K562 (cell line): ENCODE data around the gene OLAH. TPM values are rescaled to one million over a fixed set of nuclear protein-coding genes. Genes with fewer than 3 reads are reported as not detected.

Source experiments
- ATAC-seq: fragments of 200-7000 bp; cut with Tn5 transposase; 3 replicates; pipeline ENCODE4 v1.9.1; 2020; ENCODE audit warnings: moderate library complexity
- BruUV-seq: library from RNA; stranded (reverse); fragments of 400-500 nt; replicated peaks from 2 replicates; lab custom pipeline; 2021; lab: Mats Ljungman, UMichigan
- CTCF ChIA-PET: fragments of 300-600 bp; formaldehyde crosslinking; extraction: SDS; loops from one replicate; lab custom pipeline; 2021; ENCODE audit warnings: low intra/inter-chr PET ratio; lab: Yijun Ruan, JAX
- POLR2A ChIA-PET: fragments of 300-600, 350-650 bp; sonication (Branson Sonifier 250); formaldehyde crosslinking; extraction: SDS; loops from one replicate; lab custom pipeline; 2021; ENCODE audit warnings: antibody characterized with exemption, inconsistent platforms; lab: Yijun Ruan, JAX
- DNase-seq, 4 experiments: peaks; one replicate each; pipeline versions ENCODE4 v3.0.0 to v3.0.0-alpha.2; 2011 to 2018; ENCODE audit warnings: low spot score in 3 of 4, mixed read lengths in 3 of 4; ENCODE audit errors: extremely low read depth in 1 of 4
- FAIRE-seq: peaks from 2 replicates; lab custom pipeline; 2011; peaks lifted over from hg19 to GRCh38; lab: Jason Lieb, UNC
- H2AFZ ChIP-seq: 2 replicates; pipeline ENCODE4 v1.6.0; 2011; ENCODE audit warnings: low read depth, low read length, control low read depth, inconsistent platforms
- H3K27ac ChIP-seq: fragments of 200-600 bp; 3 replicates; pipeline ENCODE4 v1.8.0; 2011; ENCODE audit warnings: low read depth, mild to moderate bottlenecking, control low read depth, inconsistent platforms, low read length, moderate library complexity, mixed read lengths; ENCODE audit errors: extremely low read depth
- H3K27me3 ChIP-seq, 2 experiments: fragments of 300-600 bp in 1 of 2; 2 replicates in 1 of 2; 3 replicates in 1 of 2; pipeline versions ENCODE4 v1.6.0 to v1.8.0; 2011; ENCODE audit warnings: inconsistent platforms in 2 of 2, low read length in 2 of 2, mild to moderate bottlenecking in 1 of 2, mixed read lengths in 1 of 2, moderate library complexity in 1 of 2; ENCODE audit not compliant: control insufficient read depth in 2 of 2, insufficient read depth in 2 of 2
- H3K36me3 ChIP-seq: fragments of 300-600 bp; 3 replicates; pipeline ENCODE4 v1.8.0; 2011; ENCODE audit warnings: mild to moderate bottlenecking, low read length, inconsistent platforms; ENCODE audit not compliant: control insufficient read depth, insufficient read depth
- H3K4me1 ChIP-seq, 2 experiments: fragments of 200-600 bp in 1 of 2; replicated peaks in 1 of 2; 2 replicates in 1 of 2; 3 replicates in 1 of 2; pipeline versions ENCODE4 v1.5.1 to v1.8.0; 2011; ENCODE audit warnings: inconsistent platforms in 2 of 2, low read length in 2 of 2, mild to moderate bottlenecking in 1 of 2, mixed read lengths in 1 of 2, moderate library complexity in 1 of 2; ENCODE audit not compliant: control insufficient read depth in 2 of 2, insufficient read depth in 2 of 2
- H3K4me2 ChIP-seq: 2 replicates; pipeline ENCODE4 v1.6.1; 2011; ENCODE audit warnings: low read length, control low read depth, inconsistent platforms, mixed read lengths; ENCODE audit not compliant: insufficient read depth
- H3K4me3 ChIP-seq: fragments of 200-600 bp; sonication (generic), shearing (Covaris generic); 2 replicates; pipeline ENCODE4 v1.5.1; 2016; ENCODE audit warnings: control low read depth, inconsistent platforms
- H3K79me2 ChIP-seq: fragments of 200-600 bp; 3 replicates; pipeline ENCODE4 v1.8.0; 2011; ENCODE audit warnings: low read length, inconsistent platforms; ENCODE audit not compliant: control insufficient read depth, insufficient read depth
- H3K9ac ChIP-seq, 2 experiments: 2 replicates each; pipeline versions ENCODE4 v1.6.0 to v1.6.1; 2011; ENCODE audit warnings: low read depth in 2 of 2, low read length in 2 of 2, control low read depth in 1 of 2, inconsistent platforms in 1 of 2, mild to moderate bottlenecking in 1 of 2, mixed read lengths in 1 of 2; ENCODE audit not compliant: insufficient read depth in 1 of 2
- H3K9me1 ChIP-seq: one replicate; pipeline ENCODE4 v1.6.0; 2011; ENCODE audit warnings: inconsistent platforms, mild to moderate bottlenecking, low read length, moderate library complexity; ENCODE audit not compliant: control insufficient read depth, insufficient read depth
- H3K9me3 ChIP-seq: replicated peaks from 2 replicates; pipeline ENCODE4 v1.5.1; 2011; ENCODE audit warnings: low read depth, low read length, inconsistent platforms; ENCODE audit not compliant: control insufficient read depth, insufficient read depth
- H4K20me1 ChIP-seq: replicated peaks from 2 replicates; pipeline ENCODE4 v1.6.1; 2011; ENCODE audit warnings: low read length, inconsistent platforms, mixed read lengths; ENCODE audit not compliant: control insufficient read depth, insufficient read depth
- GABPA ChIP-seq: fragments of 200-800 bp; sonication (Bioruptor generic); conservative IDR thresholded peaks from 2 replicates; pipeline ENCODE4 v1.6.1; 2016; ENCODE audit warnings: low read depth, missing genetic modification characterization, missing compliant biosample characterization
- NFIX ChIP-seq: fragments of 250-450 bp; sonication (Bioruptor Pico); IDR thresholded peaks from 2 replicates; pipeline ENCODE4 v1.4.0; 2020; ENCODE audit warnings: low read depth, mild to moderate bottlenecking, moderate library complexity
- TAF9B ChIP-seq: fragments of 450-650 bp; IDR thresholded peaks from 2 replicates; pipeline ENCODE4 v1.6.1; 2018; ENCODE audit warnings: mild to moderate bottlenecking; ENCODE audit not compliant: partially characterized antibody
- TFAM ChIP-seq: fragments of 250-450 bp; sonication (Bioruptor Pico); conservative IDR thresholded peaks from 2 replicates; pipeline ENCODE4 v1.5.0; 2021; ENCODE audit warnings: mild to moderate bottlenecking, moderate library complexity
- ZKSCAN1 ChIP-seq: fragments of 150-350 bp; IDR thresholded peaks from 2 replicates; pipeline ENCODE4 v1.6.1; 2016; ENCODE audit warnings: low read depth, low read length
- WGBS: fragments of 100-300 bp; shearing (Covaris generic); methylation state at CpG from one replicate; pipeline ENCODE4 v1.1.6; 2016; ENCODE audit warnings: low coverage, mixed read lengths; ENCODE audit not compliant: insufficient coverage; ENCODE audit errors: missing lambda C conversion rate; 5-methylcytosine and 5-hydroxymethylcytosine counted together
- in situ Hi-C: fragments of 300-500 bp; cut with MboI; formaldehyde crosslinking; loops from 4 replicates; pipeline ENCODE4 v1.15.0; 2018; ENCODE audit warnings: inconsistent platforms, mixed read lengths
- intact Hi-C: fragments of 100-400 bp; cut with micrococcal nuclease; formaldehyde crosslinking; loops from 2 replicates; pipeline ENCODE4 v1.14.2; 2022
- polyA plus RNA-seq, 8 experiments: library from polyadenylated mRNA; depleted of rRNA in 4 of 8; stranded (reverse) in 5 of 8; unstranded in 3 of 8; fragments of >200 nt; fragmentation: Nextera tagmentation in 2 of 8; fragmentation: Illumina TruSeq in 1 of 8; extraction: Ambion mirVana in 2 of 8; extraction: Trizol in 1 of 8; gene quantifications; 2 replicates each; pipeline versions ENCODE4 v1.2.1 to v1.2.3, GENCODE V29; 2011 to 2014; ENCODE audit warnings: inconsistent platforms in 1 of 8, missing spikeins in 1 of 8
- total RNA-seq, 7 experiments: library from RNA; depleted of rRNA in 6 of 7; stranded (reverse); fragments of >200 nt in 6 of 7; fragmentation: Illumina TruSeq in 2 of 7; extraction: Trizol in 2 of 7; gene quantifications; 2 replicates each; pipeline versions ENCODE4 v1.2.1 to v1.2.3, GENCODE V29; 2011 to 2021; ENCODE audit warnings: low replicate concordance in 1 of 7
- TF ChIP-seq, protein P1 (sequence below): fragments of 250-450 bp; sonication (Bioruptor Pico); IDR thresholded peaks from 2 replicates; pipeline ENCODE4 v1.8.0; 2022; ENCODE audit warnings: moderate library complexity, mild to moderate bottlenecking, inconsistent platforms

The OLAH gene
- total and polyA plus RNA-seq, 9 of the 15 experiments (the other 6 are each of a cell fraction or from before 2014, with no cell fraction given), result 0.11 to 0.45 (median 0.18) TPM; not detected in 3

DNA sequence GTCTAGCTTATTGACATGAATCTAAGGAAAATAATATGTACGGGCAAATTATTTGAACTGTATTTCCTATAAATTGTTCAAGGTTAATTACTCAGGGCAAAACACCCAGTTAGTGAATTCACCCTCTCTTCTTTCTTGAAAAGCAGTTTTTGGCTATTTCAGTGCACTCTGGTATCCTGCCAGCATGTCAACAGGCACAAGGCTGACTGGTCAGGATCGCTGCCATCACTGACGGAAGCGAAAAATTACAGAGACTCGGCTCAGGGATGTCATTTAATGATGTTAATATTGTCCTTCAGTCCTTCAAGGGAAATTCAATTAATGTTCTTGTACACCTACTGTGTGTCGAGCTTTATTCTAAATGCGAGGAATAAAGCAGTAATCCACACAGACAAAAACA, 28.3 kb upstream of the OLAH start:
- TF ChIP-seq GABPA (tag) (no peak), TFAM (no peak), NFIX (CRISPR knock-in tag) (no peak), TAF9B (no peak), ZKSCAN1 (0 out of 2 replicates have a peak, but pooled peaks have one; percentile 27)
- TF ChIP-seq, protein P1, sequence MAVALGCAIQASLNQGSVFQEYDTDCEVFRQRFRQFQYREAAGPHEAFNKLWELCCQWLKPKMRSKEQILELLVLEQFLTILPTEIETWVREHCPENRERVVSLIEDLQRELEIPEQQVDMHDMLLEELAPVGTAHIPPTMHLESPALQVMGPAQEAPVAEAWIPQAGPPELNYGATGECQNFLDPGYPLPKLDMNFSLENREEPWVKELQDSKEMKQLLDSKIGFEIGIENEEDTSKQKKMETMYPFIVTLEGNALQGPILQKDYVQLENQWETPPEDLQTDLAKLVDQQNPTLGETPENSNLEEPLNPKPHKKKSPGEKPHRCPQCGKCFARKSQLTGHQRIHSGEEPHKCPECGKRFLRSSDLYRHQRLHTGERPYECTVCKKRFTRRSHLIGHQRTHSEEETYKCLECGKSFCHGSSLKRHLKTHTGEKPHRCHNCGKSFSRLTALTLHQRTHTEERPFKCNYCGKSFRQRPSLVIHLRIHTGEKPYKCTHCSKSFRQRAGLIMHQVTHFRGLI (CRISPR knock-in tag), result no peak
- H3K79me2 ChIP-seq, result no peaks in the 10 kb centered on the region
- no peaks in the 10 kb centered on the region for H3K9me1 ChIP-seq
- H3K4me3 ChIP-seq, result no peak overlapping the region
- no peak overlapping the region for H3K27ac ChIP-seq
- DNase-seq (no peak), ATAC-seq (no peak), FAIRE-seq (no peak)
- H3K9me3 ChIP-seq, result no peaks in the 10 kb centered on the region
- CTCF ChIA-PET, result no interaction called here
- WGBS, result 19% methylated on average over 7 of the region's 7 CpGs
- in situ Hi-C loops, result no loop called here
- intact Hi-C loops, result no loop called here
- H4K20me1 ChIP-seq, result no peaks in the 10 kb centered on the region
- H2AFZ ChIP-seq, result no peak overlapping the region
- no TSS peak for BruUV-seq
- H3K4me1 ChIP-seq, result peaks cover 0 to 3% of the 10 kb centered on the region in 2 experiments; a peak in 4 of 5 replicates
- no peak overlapping the region for H3K9ac ChIP-seq
- no peak overlapping the region for H3K4me2 ChIP-seq
- H3K27me3 ChIP-seq, result peaks cover 8 to 12% of the 10 kb centered on the region in 2 experiments; a peak in 4 of 5 replicates
- POLR2A ChIA-PET, result no interaction called here
- H3K36me3 ChIP-seq, result no peaks in the 10 kb centered on the region
